Measurements from ENCODE around the gene NFILZ. TPM values are rescaled to one million over a fixed set of nuclear protein-coding genes. Genes with fewer than 3 reads are reported as not detected.
A peak's percentile ranks its signal among the peaks of the same experiment; 100 is the strongest.

NFILZ gene
- total RNA-seq, 2 experiments from 2014 or later, result not detected

DNA sequence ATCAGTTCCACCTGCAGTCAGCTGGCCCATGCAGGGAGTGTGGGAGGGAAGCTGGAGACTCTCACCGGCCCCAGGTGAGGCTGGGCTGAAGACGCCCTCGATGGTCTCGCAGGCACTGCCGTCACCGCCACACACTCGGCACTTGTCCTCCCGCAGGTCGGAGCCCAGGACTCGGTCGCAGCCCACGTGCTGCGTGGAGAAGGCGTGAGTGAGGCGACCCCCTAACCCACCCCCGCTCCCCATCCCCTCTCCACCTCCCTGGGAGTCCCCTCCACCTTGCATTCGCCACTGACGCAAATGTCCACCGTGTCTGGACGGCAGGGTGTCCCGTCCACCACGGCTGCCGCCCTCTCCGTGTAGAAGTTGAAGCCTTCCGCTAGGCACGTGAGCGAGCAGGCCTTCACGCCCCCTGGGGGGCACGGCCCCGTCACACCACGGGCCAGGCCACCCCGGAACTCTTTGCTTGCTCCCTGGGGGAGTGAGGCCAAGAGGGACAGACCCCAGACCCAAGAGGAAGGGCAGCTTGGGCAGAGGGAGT, 41.2 kb upstream of the NFILZ start:
- BruUV-seq (replicated peaks), result no TSS peak
- CTCF ChIA-PET (ENCODE audit: unreplicated experiment), result no interaction called here

GRCh38 chr19:8592231-8593009, 38.0 kb upstream of the NFILZ start:
- H3K9me3 ChIP-seq (ENCODE audit: low read length), result 0 out of 2 replicates have a peak, but pooled peaks cover 9% of the 10 kb centered on the region
- H3K27ac ChIP-seq (ENCODE audit: low read depth, low read length, poor library complexity, severe bottlenecking), result no peak overlapping the region
- intact Hi-C loops (cut with micrococcal nuclease; ENCODE audit: unreplicated experiment), result no loop called here
- no peak overlapping the region for H2AFZ ChIP-seq (ENCODE audit: low read length)
- no peaks in the 10 kb centered on the region for H3K9me2 ChIP-seq (ENCODE audit: insufficient read depth, low read length)
- no TSS peak for BruUV-seq (replicated peaks)
- H3K36me3 ChIP-seq (ENCODE audit: insufficient read depth, low read length), result no peaks in the 10 kb centered on the region
- CTCF ChIA-PET (ENCODE audit: unreplicated experiment), result no interaction called here
- H3K4me3 ChIP-seq (ENCODE audit: low read depth, low read length, poor library complexity, severe bottlenecking), result no peak overlapping the region
- H3K4me2 ChIP-seq (ENCODE audit: low read length), result no peak overlapping the region
- H3K79me2 ChIP-seq (ENCODE audit: insufficient read depth, low read depth, low read length), result no peaks in the 10 kb centered on the region
- TF ChIP-seq, protein P1, sequence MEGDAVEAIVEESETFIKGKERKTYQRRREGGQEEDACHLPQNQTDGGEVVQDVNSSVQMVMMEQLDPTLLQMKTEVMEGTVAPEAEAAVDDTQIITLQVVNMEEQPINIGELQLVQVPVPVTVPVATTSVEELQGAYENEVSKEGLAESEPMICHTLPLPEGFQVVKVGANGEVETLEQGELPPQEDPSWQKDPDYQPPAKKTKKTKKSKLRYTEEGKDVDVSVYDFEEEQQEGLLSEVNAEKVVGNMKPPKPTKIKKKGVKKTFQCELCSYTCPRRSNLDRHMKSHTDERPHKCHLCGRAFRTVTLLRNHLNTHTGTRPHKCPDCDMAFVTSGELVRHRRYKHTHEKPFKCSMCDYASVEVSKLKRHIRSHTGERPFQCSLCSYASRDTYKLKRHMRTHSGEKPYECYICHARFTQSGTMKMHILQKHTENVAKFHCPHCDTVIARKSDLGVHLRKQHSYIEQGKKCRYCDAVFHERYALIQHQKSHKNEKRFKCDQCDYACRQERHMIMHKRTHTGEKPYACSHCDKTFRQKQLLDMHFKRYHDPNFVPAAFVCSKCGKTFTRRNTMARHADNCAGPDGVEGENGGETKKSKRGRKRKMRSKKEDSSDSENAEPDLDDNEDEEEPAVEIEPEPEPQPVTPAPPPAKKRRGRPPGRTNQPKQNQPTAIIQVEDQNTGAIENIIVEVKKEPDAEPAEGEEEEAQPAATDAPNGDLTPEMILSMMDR (conservative IDR thresholded peaks at IDR 0.05; ENCODE audit: low read length), result no peak
- no peak for TF ChIP-seq EZH2phosphoT487 (IDR thresholded peaks at IDR 0.05; ENCODE audit: borderline replicate concordance, low read depth, low read length)
- H3K4me1 ChIP-seq (ENCODE audit: insufficient read depth, low read length, poor library complexity, severe bottlenecking), result no peaks in the 10 kb centered on the region
- peak; percentile 30 for DNase-seq (ENCODE audit: low spot score)
- POLR2A ChIA-PET, result interaction anchor here (0.6 kb wide), 1 partner anchor 88 kb away, joined by 3 read pairs; no protein-coding TSS in a partner anchor
- H4K20me1 ChIP-seq (ENCODE audit: insufficient read depth, low read length), result no peaks in the 10 kb centered on the region

More for the DNA sequence above, 41.2 kb upstream of the NFILZ start:
- no peak for DNase-seq (ENCODE audit: low spot score)
- intact Hi-C loops (cut with micrococcal nuclease; ENCODE audit: unreplicated experiment), result no loop called here
- Histone ChIP-seq H3K4me2 (ENCODE audit: low read length) (no peak overlapping the region), H3K79me2 (ENCODE audit: insufficient read depth, low read depth, low read length) (no peaks in the 10 kb centered on the region), H3K36me3 (ENCODE audit: insufficient read depth, low read length) (no peaks in the 10 kb centered on the region), H2AFZ (ENCODE audit: low read length) (no peak overlapping the region), H3K9me3 (ENCODE audit: low read length) (0 out of 2 replicates have a peak, but pooled peaks cover 6% of the 10 kb centered on the region), H3K4me3 (ENCODE audit: low read depth, low read length, poor library complexity, severe bottlenecking) (no peak overlapping the region), H3K4me1 (ENCODE audit: insufficient read depth, low read length, poor library complexity, severe bottlenecking) (no peaks in the 10 kb centered on the region), H3K9me2 (ENCODE audit: insufficient read depth, low read length) (no peaks in the 10 kb centered on the region), H4K20me1 (ENCODE audit: insufficient read depth, low read length) (no peaks in the 10 kb centered on the region), H3K27ac (ENCODE audit: low read depth, low read length, poor library complexity, severe bottlenecking) (no peak overlapping the region)
- no peak for TF ChIP-seq EZH2phosphoT487 (IDR thresholded peaks at IDR 0.05; ENCODE audit: borderline replicate concordance, low read depth, low read length)
- TF ChIP-seq, protein P1 (conservative IDR thresholded peaks at IDR 0.05; ENCODE audit: low read length), result no peak
- POLR2A ChIA-PET, result no interaction called here

DNA sequence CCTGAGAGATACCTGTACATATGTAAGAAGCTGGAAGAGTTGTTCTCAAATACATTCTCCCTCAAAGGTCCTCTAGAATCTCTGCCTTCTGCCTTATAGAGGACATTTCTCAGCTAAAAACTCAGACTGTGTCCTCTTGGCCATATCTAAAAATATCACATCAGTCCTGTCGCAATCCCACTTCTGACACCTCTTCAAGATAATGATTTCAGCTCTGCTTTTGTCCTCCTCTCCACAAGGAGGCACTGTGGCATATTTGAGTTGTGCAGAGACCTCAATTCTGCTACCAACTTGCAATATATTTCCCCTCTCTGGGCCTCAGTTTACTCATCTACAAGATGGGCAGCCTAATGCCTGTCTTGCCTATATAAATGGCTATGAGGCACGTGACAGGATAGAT, 36.5 kb upstream of the NFILZ start:
- intact Hi-C loops (cut with micrococcal nuclease; ENCODE audit: unreplicated experiment), result no loop called here
- H3K79me2 ChIP-seq (ENCODE audit: insufficient read depth, low read depth, low read length), result no peaks in the 10 kb centered on the region
- H3K4me1 ChIP-seq (ENCODE audit: insufficient read depth, low read length, poor library complexity, severe bottlenecking), result no peaks in the 10 kb centered on the region
- CTCF ChIA-PET (ENCODE audit: unreplicated experiment), result no interaction called here
- H3K9me2 ChIP-seq (ENCODE audit: insufficient read depth, low read length), result no peaks in the 10 kb centered on the region
- H3K9me3 ChIP-seq (ENCODE audit: low read length), result 0 out of 2 replicates have a peak, but pooled peaks cover 9% of the 10 kb centered on the region
- H3K4me2 ChIP-seq (ENCODE audit: low read length), result no peak overlapping the region
- DNase-seq (ENCODE audit: low spot score), result no peak
- no peaks in the 10 kb centered on the region for H3K36me3 ChIP-seq (ENCODE audit: insufficient read depth, low read length)
- H3K4me3 ChIP-seq (ENCODE audit: low read depth, low read length, poor library complexity, severe bottlenecking), result no peak overlapping the region
- H3K27ac ChIP-seq (ENCODE audit: low read depth, low read length, poor library complexity, severe bottlenecking), result no peak overlapping the region
- POLR2A ChIA-PET, result no interaction called here
- H2AFZ ChIP-seq (ENCODE audit: low read length), result no peak overlapping the region
- BruUV-seq (replicated peaks), result no TSS peak
- no peaks in the 10 kb centered on the region for H4K20me1 ChIP-seq (ENCODE audit: insufficient read depth, low read length)
- TF ChIP-seq EZH2phosphoT487 (IDR thresholded peaks at IDR 0.05; ENCODE audit: borderline replicate concordance, low read depth, low read length), result no peak
- TF ChIP-seq, protein P1 (conservative IDR thresholded peaks at IDR 0.05; ENCODE audit: low read length), result peak; percentile 39
